Gastrocnemius medialis (tissue), 4 donors: ENCODE measurements around the gene ING2. TPM values are rescaled to one million over a fixed set of nuclear protein-coding genes. Genes with fewer than 3 reads are reported as not detected.
A peak's percentile ranks its signal among the peaks of the same experiment; 100 is the strongest.

ENCODE experiments used
- ATAC-seq, 2 donors: fragments of 150-250 bp; one replicate each; pipeline ENCODE4 v1.9.1; 2016
- DNase-seq, 2 donors: peaks; one replicate each; pipeline ENCODE4 v3.0.0-alpha.2; 2019
- H3K27ac ChIP-seq, 4 donors: fragments of 200-600 bp; sonication (generic); 1 replicate in 1 of 4; 2 replicates in 3 of 4; pipeline ENCODE4 v1.5.1; 2016 to 2018; ENCODE audit warnings: mild to moderate bottlenecking in 2 of 4, moderate library complexity in 1 of 4
- H3K27me3 ChIP-seq, 3 donors: fragments of 200-600 bp; sonication (generic) in 2 of 3; 1 replicate in 1 of 3; 2 replicates in 2 of 3; pipeline versions ENCODE4 v1.5.1 to v1.6.0; 2016 to 2019; ENCODE audit warnings: mild to moderate bottlenecking in 1 of 3, moderate library complexity in 1 of 3
- H3K36me3 ChIP-seq, 2 donors: fragments of 200-600 bp; sonication (generic) in 1 of 2; one replicate each; pipeline ENCODE4 v1.5.1; 2017 to 2018
- H3K4me1 ChIP-seq, 2 donors: fragments of 200-600 bp; sonication (generic) in 1 of 2; one replicate each; pipeline ENCODE4 v1.5.1; 2016 to 2017; ENCODE audit warnings: mild to moderate bottlenecking in 2 of 2
- H3K4me3 ChIP-seq, 4 donors: fragments of 200-600 bp; sonication (generic) in 3 of 4; 1 replicate in 1 of 4; 2 replicates in 3 of 4; pipeline ENCODE4 v1.5.1; 2016 to 2019; ENCODE audit warnings: mild to moderate bottlenecking in 2 of 4
- H3K9me3 ChIP-seq, 3 donors: fragments of 200-600 bp; sonication (generic) in 2 of 3; 1 replicate in 1 of 3; 2 replicates in 2 of 3; pipeline ENCODE4 v1.5.1; 2016 to 2019
- CTCF ChIP-seq, 5 experiments: fragments of 450-650 bp in 3 of 5; fragments of 200-600 bp in 2 of 5; sonication (generic) in 2 of 5; IDR thresholded peaks in 4 of 5; conservative IDR thresholded peaks in 1 of 5; 1 replicate in 4 of 5; 2 replicates in 1 of 5; pipeline ENCODE4 v1.5.1; 2016 to 2019; ENCODE audit warnings: antibody characterized with exemption in 5 of 5, mild to moderate bottlenecking in 3 of 5, moderate library complexity in 3 of 5
- POLR2A ChIP-seq, 2 donors: fragments of 450-650 bp; IDR thresholded peaks; one replicate each; pipeline ENCODE4 v1.6.1; 2017; ENCODE audit warnings: antibody characterized with exemption in 2 of 2, mild to moderate bottlenecking in 2 of 2, moderate library complexity in 2 of 2
- in situ Hi-C, 4 donors: fragments of 200-750 bp; cut with MboI; loops; one replicate each; pipeline versions ENCODE4 v1.15.0 to v1.8.0; 2017; ENCODE audit warnings: low sequenced_read_pairs in 4 of 4
- intact Hi-C: fragments of 100-400 bp; cut with DNase I; formaldehyde crosslinking; loops from one replicate; pipeline ENCODE4 v1.15.1; 2023; ENCODE audit warnings: low total_unique reads
- total RNA-seq, 4 donors: library from RNA; depleted of rRNA; stranded (reverse); fragments of >200 nt; gene quantifications; one replicate each; pipeline versions ENCODE4 v1.1.0 to v1.2.3, GENCODE V29; 2016

ING2 gene
- total RNA-seq, 4 donors from 2014 or later: 18.9 to 46.2 (median 24.0) TPM

GRCh38 chr4:183504064-183504929, 561 bp upstream of the ING2 start:
- intact Hi-C loops: loop anchor here (1.0 to 10.0 kb wide), 9 partner anchors 33 to 1891 kb away; partner anchors contain the start of genes ANKRD37, CDKN2AIP, LRP2BP and RWDD4
- ATAC-seq (peak; percentile 73 to 80), DNase-seq (peak; percentile 98 to 99)
- H3K4me1 ChIP-seq: peaks cover 18 to 19% of the 10 kb centered on the region in 2 donors
- no peaks in the 10 kb centered on the region for H3K9me3 ChIP-seq
- peak; percentile 92 to 96 for TF ChIP-seq POLR2A (IDR thresholded peaks at IDR 0.05)
- peak; percentile 8 to 57 (median 37) for TF ChIP-seq CTCF (IDR thresholded peaks at IDR 0.05 in 4 of 5, conservative IDR thresholded peaks at IDR 0.05 in 1 of 5)
- H3K36me3 ChIP-seq: no peaks in the 10 kb centered on the region
- peak overlapping the region; percentile 89 to 96 (median 92) for H3K4me3 ChIP-seq
- peak overlapping the region; percentile 90 to 97 (median 96) for H3K27ac ChIP-seq
- H3K27me3 ChIP-seq: no peaks in the 10 kb centered on the region
- in situ Hi-C loops: loop anchor here in 2 of 4 donors (10.0 kb wide), 2 partner anchors 151 to 161 kb away; partner anchors contain the start of genes RWDD4 (in 1 of the 2) and TRAPPC11 (in 1 of the 2)

- Histone ChIP-seq H3K27me3 (no peaks in the 10 kb centered on the region), H3K36me3 (peaks cover 0 to 7% of the 10 kb centered on the region in 2 donors), H3K9me3 (no peaks in the 10 kb centered on the region), H3K27ac (peak overlapping the region; percentile 90 to 97 (median 96)), H3K4me1 (peaks cover 18 to 19% of the 10 kb centered on the region in 2 donors), H3K4me3 (peak overlapping the region; percentile 89 to 96 (median 92))
- peak; percentile 64 to 72 for TF ChIP-seq POLR2A (IDR thresholded peaks at IDR 0.05)
- TF ChIP-seq CTCF (IDR thresholded peaks at IDR 0.05 in 4 of 5, conservative IDR thresholded peaks at IDR 0.05 in 1 of 5): peak in 1 of 5 experiments; percentile 11
- in situ Hi-C loops: loop anchor here in 2 of 4 donors (10.0 kb wide), 2 partner anchors 149 to 159 kb away; partner anchors contain the start of genes RWDD4 (in 1 of the 2) and TRAPPC11 (in 1 of the 2)
- DNase-seq (peak; percentile 70 to 73), ATAC-seq (peak; percentile 63 to 70)
- intact Hi-C loops: loop anchor here (2.0 to 10.0 kb wide), 4 partner anchors 35 to 1889 kb away; partner anchors contain the start of genes ANKRD37 and LRP2BP
Measured at GRCh38 chr4:183505611-183506388, 942 bp downstream of the ING2 start.

- Histone ChIP-seq H3K36me3 (peaks cover 0 to 13% of the 10 kb centered on the region in 2 donors), H3K4me3 (peak overlapping the region; percentile 89 to 96 (median 92)), H3K27ac (peak overlapping the region; percentile 90 to 97 (median 96)), H3K9me3 (no peaks in the 10 kb centered on the region), H3K27me3 (no peaks in the 10 kb centered on the region), H3K4me1 (peaks cover 18 to 19% of the 10 kb centered on the region in 2 donors)
- ATAC-seq: no peak
- in situ Hi-C loops (loop anchor here in 2 of 4 donors (10.0 kb wide), 2 partner anchors 148 to 158 kb away; partner anchors contain the start of genes RWDD4 (in 1 of the 2) and TRAPPC11 (in 1 of the 2)), intact Hi-C loops (loop anchor here (10.0 kb wide), 1 partner anchor 1888 kb away; the partner anchor contains the start of genes ANKRD37 and LRP2BP)
- DNase-seq: no peak
- TF ChIP-seq POLR2A (IDR thresholded peaks at IDR 0.05) (no peak), CTCF (IDR thresholded peaks at IDR 0.05 in 4 of 5, conservative IDR thresholded peaks at IDR 0.05 in 1 of 5) (no peak)
Measured at GRCh38 chr4:183506389-183506735, 1.5 kb downstream of the ING2 start.
